Neuronal stem cell (in vitro differentiated cells): Measurements from ENCODE around the gene MS4A18.
A peak's percentile ranks its signal among the peaks of the same experiment; 100 is the strongest.

Source experiments
- DNase-seq: peaks from one replicate; pipeline ENCODE4 v3.0.0-alpha.2; 2013; ENCODE audit warnings: low spot score
- H2AFZ ChIP-seq: one replicate; pipeline ENCODE4 v1.6.1; 2013; ENCODE audit warnings: mild to moderate bottlenecking, low read length, inconsistent platforms
- H2AK5ac ChIP-seq: 2 replicates; pipeline ENCODE4 v1.6.1; 2013; ENCODE audit warnings: low read depth, mild to moderate bottlenecking, inconsistent platforms, low read length, moderate library complexity, mixed read lengths
- H2BK120ac ChIP-seq: 2 replicates; pipeline ENCODE4 v1.6.1; 2013; ENCODE audit warnings: low read depth, mild to moderate bottlenecking, inconsistent platforms, low read length, moderate library complexity, mixed read lengths
- H2BK12ac ChIP-seq: one replicate; pipeline ENCODE4 v1.6.1; 2013; ENCODE audit warnings: low read length, inconsistent platforms
- H2BK15ac ChIP-seq: 2 replicates; pipeline ENCODE4 v1.6.1; 2013; ENCODE audit warnings: mild to moderate bottlenecking, low read length, inconsistent platforms, mixed read lengths
- H2BK5ac ChIP-seq: one replicate; pipeline ENCODE4 v1.6.1; 2013; ENCODE audit warnings: inconsistent platforms, mild to moderate bottlenecking, low read length, moderate library complexity
- H3K14ac ChIP-seq: one replicate; pipeline ENCODE4 v1.6.1; 2013; ENCODE audit warnings: low read length, inconsistent platforms
- H3K18ac ChIP-seq: 2 replicates; pipeline ENCODE4 v1.6.1; 2013; ENCODE audit warnings: low read length, inconsistent platforms
- H3K23ac ChIP-seq: 2 replicates; pipeline ENCODE4 v1.6.1; 2013; ENCODE audit warnings: low read depth, mild to moderate bottlenecking, mixed read lengths, low read length, inconsistent platforms; ENCODE audit not compliant: poor library complexity
- H3K27ac ChIP-seq: replicated peaks from 3 replicates; pipeline ENCODE4 v1.5.1; 2013; ENCODE audit warnings: low read length, inconsistent platforms
- H3K27me3 ChIP-seq, 3 experiments: 2 replicates each; pipeline ENCODE4 v1.6.1; 2013; ENCODE audit warnings: low read length in 3 of 3, mild to moderate bottlenecking in 2 of 3, inconsistent platforms in 1 of 3, low read depth in 1 of 3, mixed read lengths in 1 of 3, moderate library complexity in 1 of 3; ENCODE audit not compliant: control insufficient read depth in 3 of 3, insufficient read depth in 3 of 3
- H3K36me3 ChIP-seq, 2 donors: replicated peaks in 1 of 2; 2 replicates each; pipeline ENCODE4 v1.6.1; 2013; ENCODE audit warnings: low read length in 2 of 2; ENCODE audit not compliant: control insufficient read depth in 2 of 2, insufficient read depth in 2 of 2
- H3K4ac ChIP-seq: 2 replicates; pipeline ENCODE4 v1.6.1; 2013; ENCODE audit warnings: inconsistent platforms, mild to moderate bottlenecking, low read length, moderate library complexity
- H3K4me1 ChIP-seq, 2 donors: 1 replicate in 1 of 2; 2 replicates in 1 of 2; pipeline ENCODE4 v1.6.1; 2013; ENCODE audit warnings: low read length in 2 of 2, low read depth in 1 of 2; ENCODE audit not compliant: control insufficient read depth in 2 of 2, insufficient read depth in 1 of 2
- H3K4me2 ChIP-seq: one replicate; pipeline ENCODE4 v1.6.1; 2013; ENCODE audit warnings: mild to moderate bottlenecking, low read length, inconsistent platforms; ENCODE audit not compliant: insufficient read depth, poor library complexity, severe bottlenecking
- H3K4me3 ChIP-seq, 2 donors: 2 replicates each; pipeline ENCODE4 v1.5.1; 2013; ENCODE audit warnings: low read length in 2 of 2, mild to moderate bottlenecking in 2 of 2, inconsistent platforms in 1 of 2, moderate library complexity in 1 of 2
- H3K79me1 ChIP-seq: one replicate; pipeline ENCODE4 v1.6.1; 2013; ENCODE audit warnings: low read depth, mild to moderate bottlenecking, inconsistent platforms, low read length, moderate library complexity
- H3K9ac ChIP-seq: one replicate; pipeline ENCODE4 v1.6.1; 2013; ENCODE audit warnings: mild to moderate bottlenecking, low read depth, low read length, inconsistent platforms; ENCODE audit not compliant: poor library complexity
- H3K9me3 ChIP-seq, 2 donors: replicated peaks in 1 of 2; 2 replicates each; pipeline versions ENCODE3 to v1.6.1; 2013; ENCODE audit warnings: low read length in 2 of 2, mild to moderate bottlenecking in 2 of 2, inconsistent platforms in 1 of 2, low read depth in 1 of 2, mixed read lengths in 1 of 2, moderate library complexity in 1 of 2; ENCODE audit not compliant: control insufficient read depth in 2 of 2, insufficient read depth in 1 of 2
- H4K8ac ChIP-seq: one replicate; pipeline ENCODE4 v1.6.1; 2013; ENCODE audit warnings: low read depth, mild to moderate bottlenecking, inconsistent platforms, low read length, moderate library complexity
- H4K91ac ChIP-seq: one replicate; pipeline ENCODE4 v1.6.1; 2013; ENCODE audit warnings: low read length, low read depth, mild to moderate bottlenecking, inconsistent platforms; ENCODE audit not compliant: poor library complexity
- WGBS, 2 donors: extraction: QIAGEN DNeasy Blood & Tissue Kit; methylation state at CpG; one replicate each; pipeline ENCODE4 v1.1.7; 2013; ENCODE audit warnings: missing lambda C conversion rate in 2 of 2, mixed read lengths in 1 of 2; ENCODE audit not compliant: insufficient read length in 2 of 2, insufficient replicate concordance in 1 of 2; ENCODE audit errors: extremely low coverage in 2 of 2; 5-methylcytosine and 5-hydroxymethylcytosine counted together

Gene MS4A18

DNA sequence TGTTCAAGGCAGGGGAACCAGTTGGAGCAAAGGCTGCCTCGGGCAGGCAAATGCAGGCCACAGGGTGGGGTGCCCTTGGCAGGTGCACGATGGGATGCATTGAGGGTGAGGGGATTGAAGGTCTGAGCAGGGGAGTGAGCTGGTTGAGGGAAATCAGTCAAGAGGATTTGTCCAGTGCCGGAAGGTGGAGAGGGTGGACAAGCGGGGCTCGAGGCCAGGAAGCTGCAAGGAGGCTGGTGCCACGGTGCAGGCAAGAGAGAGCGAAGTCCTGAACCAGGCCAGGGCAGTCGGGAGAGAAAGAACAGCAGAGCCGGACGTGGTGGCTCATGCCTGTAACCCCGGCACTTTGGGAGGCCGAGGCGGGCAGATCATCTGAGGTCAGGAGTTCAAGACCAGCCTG is 50.2 kb downstream of the MS4A18 start:
- no peak overlapping the region for H3K9ac ChIP-seq
- no peak overlapping the region for H2BK5ac ChIP-seq
- H3K4ac ChIP-seq, result peak overlapping the region; percentile 42
- no peak overlapping the region for H3K14ac ChIP-seq
- H3K27ac ChIP-seq, result no peak overlapping the region
- no peaks in the 10 kb centered on the region for H3K27me3 ChIP-seq
- no peak overlapping the region for H3K4me3 ChIP-seq
- no peak overlapping the region for H4K91ac ChIP-seq
- H3K9me3 ChIP-seq, result no peaks in the 10 kb centered on the region
- no peaks in the 10 kb centered on the region for H3K36me3 ChIP-seq
- H2BK15ac ChIP-seq, result no peak overlapping the region
- no peak overlapping the region for H3K4me2 ChIP-seq
- no peaks in the 10 kb centered on the region for H3K79me1 ChIP-seq
- H2AK5ac ChIP-seq, result peak overlapping the region; percentile 74
- no peak overlapping the region for H3K18ac ChIP-seq
- no CpG with 5 or more reads among the region's 13 CpGs for WGBS, 2 donors
- no peak overlapping the region for H4K8ac ChIP-seq
- peak overlapping the region; percentile 22 for H2BK120ac ChIP-seq
- H3K23ac ChIP-seq, result no peak overlapping the region
- no peaks in the 10 kb centered on the region for H3K4me1 ChIP-seq
- H2BK12ac ChIP-seq, result no peak overlapping the region
- H2AFZ ChIP-seq, result no peak overlapping the region
- DNase-seq, result no peak

DNA sequence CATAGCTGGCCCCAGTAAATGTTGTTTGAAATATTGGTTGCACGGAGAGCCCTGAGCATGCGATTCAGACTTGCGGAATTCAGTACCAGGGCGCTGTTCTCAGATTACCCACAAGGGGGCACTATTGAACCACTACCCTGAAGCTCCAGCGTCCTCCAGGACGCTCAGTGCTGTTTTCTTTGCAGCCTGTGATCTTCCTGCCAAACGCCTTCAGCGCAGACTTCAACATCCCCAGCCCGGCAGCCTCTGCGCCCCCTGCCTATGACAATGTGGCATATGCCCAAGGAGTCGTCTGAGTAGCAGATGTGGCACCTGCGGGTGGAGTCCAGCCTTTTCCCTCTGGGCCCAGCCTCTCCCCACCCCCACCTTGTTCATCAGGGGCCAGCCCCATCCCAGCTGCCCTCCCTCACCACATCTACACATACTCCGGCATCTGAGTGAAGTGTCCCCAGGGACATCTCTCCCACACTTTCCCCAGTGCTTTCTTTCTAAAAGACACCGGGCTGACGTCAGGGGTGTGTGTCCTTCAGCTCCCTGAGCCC is 51.0 kb downstream of the MS4A18 start:
- Histone ChIP-seq H4K91ac (no peak overlapping the region), H4K8ac (no peak overlapping the region), H2AFZ (peak overlapping the region; percentile 60), H3K9me3 (no peaks in the 10 kb centered on the region), H2AK5ac (no peak overlapping the region), H3K18ac (no peak overlapping the region), H2BK15ac (no peak overlapping the region), H3K4me2 (peak overlapping the region; percentile 14), H3K27me3 (no peaks in the 10 kb centered on the region), H3K9ac (no peak overlapping the region), H3K14ac (no peak overlapping the region), H2BK12ac (no peak overlapping the region), H3K79me1 (no peaks in the 10 kb centered on the region), H3K4me1 (no peaks in the 10 kb centered on the region), H2BK5ac (no peak overlapping the region), H3K4me3 (no peak overlapping the region), H3K4ac (no peak overlapping the region), H3K23ac (no peak overlapping the region), H3K27ac (no peak overlapping the region), H3K36me3 (no peaks in the 10 kb centered on the region), H2BK120ac (no peak overlapping the region)
- DNase-seq, result peak; percentile 88
- WGBS, 2 donors, result no CpG with 5 or more reads among the region's 15 CpGs

DNA sequence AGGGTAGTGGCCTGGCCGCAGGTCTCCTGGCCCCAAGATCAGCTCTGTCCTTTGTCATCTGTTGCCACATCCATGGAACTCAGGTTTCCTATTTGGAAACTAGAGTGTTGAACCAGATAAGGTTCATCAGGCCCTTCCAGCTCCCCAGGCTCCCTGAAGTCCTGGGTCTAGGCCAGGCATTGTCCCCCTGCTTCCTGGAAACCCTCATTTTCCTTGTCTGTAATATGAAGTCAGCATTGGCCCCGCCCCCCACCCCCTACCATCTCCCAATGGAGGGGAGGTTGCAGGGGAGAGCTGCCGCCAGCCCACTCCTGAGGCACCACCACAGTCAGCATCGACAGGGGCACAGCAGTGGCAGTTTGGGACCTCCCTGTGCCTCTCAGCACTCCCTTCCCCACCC is 51.6 kb downstream of the MS4A18 start:
- Histone ChIP-seq H4K91ac (no peak overlapping the region), H4K8ac (no peak overlapping the region), H2BK15ac (no peak overlapping the region), H3K14ac (no peak overlapping the region), H3K23ac (no peak overlapping the region), H3K18ac (peak overlapping the region; percentile 35), H3K4ac (no peak overlapping the region), H3K27me3 (no peaks in the 10 kb centered on the region), H3K36me3 (no peaks in the 10 kb centered on the region), H3K4me3 (no peak overlapping the region), H3K9me3 (no peaks in the 10 kb centered on the region), H2AK5ac (no peak overlapping the region), H3K4me1 (no peaks in the 10 kb centered on the region), H2BK120ac (no peak overlapping the region), H3K9ac (no peak overlapping the region), H2BK12ac (no peak overlapping the region), H2AFZ (peak overlapping the region; percentile 60), H2BK5ac (no peak overlapping the region), H3K79me1 (no peaks in the 10 kb centered on the region), H3K27ac (no peak overlapping the region), H3K4me2 (no peak overlapping the region)
- no peak for DNase-seq
- no CpG with 5 or more reads among the region's 4 CpGs for WGBS, 2 donors

DNA sequence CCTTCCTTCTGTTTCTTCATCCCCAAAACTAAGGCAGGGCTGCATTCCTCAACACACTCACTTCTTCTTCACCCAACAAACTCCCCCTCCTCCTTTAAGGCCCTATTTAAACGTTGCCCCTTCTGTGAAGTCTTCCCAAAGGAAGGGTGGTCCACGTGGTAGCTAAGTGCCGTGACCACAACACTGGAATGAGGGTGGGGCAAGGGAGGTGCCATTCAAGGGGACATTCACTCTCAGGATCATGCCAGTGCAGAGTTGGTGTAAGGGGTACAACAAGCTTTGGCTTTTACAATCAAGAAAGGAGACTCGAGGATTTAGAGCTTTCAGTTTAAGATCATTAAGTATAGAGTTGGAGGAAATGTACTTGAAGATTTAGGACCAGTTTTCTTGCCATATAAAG is 52.6 kb downstream of the MS4A18 start:
- DNase-seq, result no peak
- no peak overlapping the region for H3K14ac ChIP-seq
- H3K9me3 ChIP-seq, result no peaks in the 10 kb centered on the region
- no peaks in the 10 kb centered on the region for H3K4me1 ChIP-seq
- H3K9ac ChIP-seq, result no peak overlapping the region
- no peak overlapping the region for H2AFZ ChIP-seq
- no peak overlapping the region for H2BK5ac ChIP-seq
- no peak overlapping the region for H3K27ac ChIP-seq
- no CpG with 5 or more reads among the region's 4 CpGs for WGBS, 2 donors
- H3K27me3 ChIP-seq, result no peaks in the 10 kb centered on the region
- H4K91ac ChIP-seq, result no peak overlapping the region
- no peak overlapping the region for H2BK12ac ChIP-seq
- H3K4me2 ChIP-seq, result no peak overlapping the region
- no peak overlapping the region for H3K4ac ChIP-seq
- H3K23ac ChIP-seq, result no peak overlapping the region
- no peak overlapping the region for H2BK120ac ChIP-seq
- no peak overlapping the region for H3K18ac ChIP-seq
- no peaks in the 10 kb centered on the region for H3K36me3 ChIP-seq
- H3K4me3 ChIP-seq, result no peak overlapping the region
- H2AK5ac ChIP-seq, result no peak overlapping the region
- no peak overlapping the region for H4K8ac ChIP-seq
- H3K79me1 ChIP-seq, result no peaks in the 10 kb centered on the region
- no peak overlapping the region for H2BK15ac ChIP-seq
